Measurements from ENCODE around the gene ZNF613. TPM values are rescaled to one million over a fixed set of nuclear protein-coding genes. Genes with fewer than 3 reads are reported as not detected.
"Not testable (repeated sequence)": the region's sequence is repeated elsewhere in the genome, so short reads cannot be mapped to it uniquely, and the experiment has no call there.

Gene ZNF613
- total and polyA plus RNA-seq, 2 experiments from 2014 or later, result 13.8 to 18.1 TPM

- TF ChIP-seq, protein P1, sequence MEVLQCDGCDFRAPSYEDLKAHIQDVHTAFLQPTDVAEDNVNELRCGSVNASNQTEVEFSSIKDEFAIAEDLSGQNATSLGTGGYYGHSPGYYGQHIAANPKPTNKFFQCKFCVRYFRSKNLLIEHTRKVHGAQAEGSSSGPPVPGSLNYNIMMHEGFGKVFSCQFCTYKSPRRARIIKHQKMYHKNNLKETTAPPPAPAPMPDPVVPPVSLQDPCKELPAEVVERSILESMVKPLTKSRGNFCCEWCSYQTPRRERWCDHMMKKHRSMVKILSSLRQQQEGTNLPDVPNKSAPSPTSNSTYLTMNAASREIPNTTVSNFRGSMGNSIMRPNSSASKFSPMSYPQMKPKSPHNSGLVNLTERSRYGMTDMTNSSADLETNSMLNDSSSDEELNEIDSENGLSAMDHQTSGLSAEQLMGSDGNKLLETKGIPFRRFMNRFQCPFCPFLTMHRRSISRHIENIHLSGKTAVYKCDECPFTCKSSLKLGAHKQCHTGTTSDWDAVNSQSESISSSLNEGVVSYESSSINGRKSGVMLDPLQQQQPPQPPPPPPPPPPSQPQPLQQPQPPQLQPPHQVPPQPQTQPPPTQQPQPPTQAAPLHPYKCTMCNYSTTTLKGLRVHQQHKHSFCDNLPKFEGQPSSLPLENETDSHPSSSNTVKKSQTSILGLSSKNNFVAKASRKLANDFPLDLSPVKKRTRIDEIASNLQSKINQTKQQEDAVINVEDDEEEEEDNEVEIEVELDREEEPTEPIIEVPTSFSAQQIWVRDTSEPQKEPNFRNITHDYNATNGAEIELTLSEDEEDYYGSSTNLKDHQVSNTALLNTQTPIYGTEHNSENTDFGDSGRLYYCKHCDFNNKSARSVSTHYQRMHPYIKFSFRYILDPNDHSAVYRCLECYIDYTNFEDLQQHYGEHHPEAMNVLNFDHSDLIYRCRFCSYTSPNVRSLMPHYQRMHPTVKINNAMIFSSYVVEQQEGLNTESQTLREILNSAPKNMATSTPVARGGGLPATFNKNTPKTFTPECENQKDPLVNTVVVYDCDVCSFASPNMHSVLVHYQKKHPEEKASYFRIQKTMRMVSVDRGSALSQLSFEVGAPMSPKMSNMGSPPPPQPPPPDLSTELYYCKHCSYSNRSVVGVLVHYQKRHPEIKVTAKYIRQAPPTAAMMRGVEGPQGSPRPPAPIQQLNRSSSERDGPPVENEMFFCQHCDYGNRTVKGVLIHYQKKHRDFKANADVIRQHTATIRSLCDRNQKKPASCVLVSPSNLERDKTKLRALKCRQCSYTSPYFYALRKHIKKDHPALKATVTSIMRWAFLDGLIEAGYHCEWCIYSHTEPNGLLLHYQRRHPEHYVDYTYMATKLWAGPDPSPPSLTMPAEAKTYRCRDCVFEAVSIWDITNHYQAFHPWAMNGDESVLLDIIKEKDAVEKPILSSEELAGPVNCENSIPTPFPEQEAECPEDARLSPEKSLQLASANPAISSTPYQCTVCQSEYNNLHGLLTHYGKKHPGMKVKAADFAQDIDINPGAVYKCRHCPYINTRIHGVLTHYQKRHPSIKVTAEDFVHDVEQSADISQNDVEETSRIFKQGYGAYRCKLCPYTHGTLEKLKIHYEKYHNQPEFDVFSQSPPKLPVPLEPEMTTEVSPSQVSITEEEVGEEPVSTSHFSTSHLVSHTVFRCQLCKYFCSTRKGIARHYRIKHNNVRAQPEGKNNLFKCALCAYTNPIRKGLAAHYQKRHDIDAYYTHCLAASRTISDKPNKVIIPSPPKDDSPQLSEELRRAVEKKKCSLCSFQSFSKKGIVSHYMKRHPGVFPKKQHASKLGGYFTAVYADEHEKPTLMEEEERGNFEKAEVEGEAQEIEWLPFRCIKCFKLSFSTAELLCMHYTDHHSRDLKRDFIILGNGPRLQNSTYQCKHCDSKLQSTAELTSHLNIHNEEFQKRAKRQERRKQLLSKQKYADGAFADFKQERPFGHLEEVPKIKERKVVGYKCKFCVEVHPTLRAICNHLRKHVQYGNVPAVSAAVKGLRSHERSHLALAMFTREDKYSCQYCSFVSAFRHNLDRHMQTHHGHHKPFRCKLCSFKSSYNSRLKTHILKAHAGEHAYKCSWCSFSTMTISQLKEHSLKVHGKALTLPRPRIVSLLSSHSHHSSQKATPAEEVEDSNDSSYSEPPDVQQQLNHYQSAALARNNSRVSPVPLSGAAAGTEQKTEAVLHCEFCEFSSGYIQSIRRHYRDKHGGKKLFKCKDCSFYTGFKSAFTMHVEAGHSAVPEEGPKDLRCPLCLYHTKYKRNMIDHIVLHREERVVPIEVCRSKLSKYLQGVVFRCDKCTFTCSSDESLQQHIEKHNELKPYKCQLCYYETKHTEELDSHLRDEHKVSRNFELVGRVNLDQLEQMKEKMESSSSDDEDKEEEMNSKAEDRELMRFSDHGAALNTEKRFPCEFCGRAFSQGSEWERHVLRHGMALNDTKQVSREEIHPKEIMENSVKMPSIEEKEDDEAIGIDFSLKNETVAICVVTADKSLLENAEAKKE (CRISPR knock-in tag; IDR thresholded peaks at IDR 0.05), result no peak
Measured at GRCh38 chr19:51980116-51980736, 53.0 kb downstream of the ZNF613 start (continued).

GRCh38 chr19:51980926-51981325 lies 53.7 kb downstream of the ZNF613 start:
- Mint-ChIP-seq H3K9me3 (peaks cover 58% of the 10 kb centered on the region), H3K36me3 (ENCODE audit: low read depth) (peaks cover 71% of the 10 kb centered on the region)

DNA sequence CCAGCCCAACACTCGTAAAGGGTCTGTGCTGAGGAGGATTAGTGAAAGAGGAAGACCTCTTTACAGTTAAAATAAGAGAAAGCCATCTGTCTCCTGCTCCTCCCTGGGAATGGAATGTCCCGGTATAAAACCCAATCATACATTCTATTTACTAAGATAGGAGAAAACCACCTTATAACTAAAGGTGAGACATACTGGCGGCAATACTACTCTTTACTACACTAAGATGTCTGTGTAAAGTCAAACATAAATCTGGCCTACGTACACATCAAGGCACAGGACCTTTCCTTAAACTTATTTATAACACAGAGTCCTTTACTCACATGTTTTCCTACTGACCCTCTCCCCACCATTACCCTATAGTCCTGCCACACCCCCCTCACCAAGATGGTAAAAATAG lies 56.1 kb downstream of the ZNF613 start:
- Histone ChIP-seq H2AFZ (no peak overlapping the region), H3K4me1 (ENCODE audit: insufficient read depth) (peaks cover 8% of the 10 kb centered on the region; the same call in 1 of the 2 replicates), H3K4me3 (no peak overlapping the region), H3K27ac (ENCODE audit: low read depth) (no peak overlapping the region), H3K79me2 (replicated peaks; ENCODE audit: insufficient read depth) (peaks cover 63% of the 10 kb centered on the region), H3F3A (replicated peaks; ENCODE audit: low read depth) (no peaks in the 10 kb centered on the region), H3K4me2 (no peak overlapping the region), H3K27me3 (ENCODE audit: insufficient read depth) (no peaks in the 10 kb centered on the region), H3K36me3 (ENCODE audit: insufficient read depth) (no peaks in the 10 kb centered on the region), H3K9me2 (ENCODE audit: insufficient read depth) (peaks cover 4% of the 10 kb centered on the region; the same call in 1 of the 2 replicates), H4K20me1 (replicated peaks; ENCODE audit: insufficient read depth) (no peaks in the 10 kb centered on the region)
- DNase-seq (ENCODE audit: low spot score) (no peak), ATAC-seq (no peak)
- H3K27ac Mint-ChIP-seq, result no peak overlapping the region
- peaks cover 8% of the 10 kb centered on the region; the same call in 1 of the 3 replicates for H3K4me1 Mint-ChIP-seq
- peaks cover 63% of the 10 kb centered on the region for H3K36me3 Mint-ChIP-seq (ENCODE audit: low read depth)
- H3K9me3 Mint-ChIP-seq, result peaks cover 53% of the 10 kb centered on the region
- peaks cover 4% of the 10 kb centered on the region for H3K27me3 Mint-ChIP-seq (ENCODE audit: insufficient read depth, low read depth, poor library complexity)
- TF ChIP-seq ETS1 (IDR thresholded peaks at IDR 0.05) (no peak), JUNB (IDR thresholded peaks at IDR 0.05; ENCODE audit: unreplicated experiment) (no peak), CREB1 (CRISPR knock-in tag; IDR thresholded peaks at IDR 0.05; ENCODE audit: low read depth) (no peak)
- H3K4me3 Mint-ChIP-seq, result no peak overlapping the region

More at GRCh38 chr19:51980926-51981325, 53.7 kb downstream of the ZNF613 start:
- H3F3A ChIP-seq (replicated peaks; ENCODE audit: low read depth); H3K27me3 Mint-ChIP-seq (ENCODE audit: insufficient read depth, low read depth, poor library complexity); H3K27me3 ChIP-seq (ENCODE audit: insufficient read depth); H3K4me1 ChIP-seq (ENCODE audit: insufficient read depth); ATAC-seq; H4K20me1 ChIP-seq (replicated peaks; ENCODE audit: insufficient read depth); H3K27ac Mint-ChIP-seq; H3K4me1 Mint-ChIP-seq; H2AFZ ChIP-seq; H3K27ac ChIP-seq (ENCODE audit: low read depth); H3K9me2 ChIP-seq (ENCODE audit: insufficient read depth); DNase-seq (ENCODE audit: low spot score); H3K4me3 Mint-ChIP-seq; H3K4me2 ChIP-seq; H3K36me3 ChIP-seq (ENCODE audit: insufficient read depth); H3K4me3 ChIP-seq: not testable (repeated sequence)
- H3K79me2 ChIP-seq (replicated peaks; ENCODE audit: insufficient read depth), result peaks cover 62% of the 10 kb centered on the region
